Suprapubic skin (tissue), 4 donors: ENCODE results near the gene SPARC.

ENCODE experiments used
- CTCF ChIP-seq, 2 donors: fragments of 200-600 bp in 1 of 2; fragments of 450-650 bp in 1 of 2; sonication (generic) in 1 of 2; IDR thresholded peaks; one replicate each; pipeline ENCODE4 v1.5.1; 2016 to 2019; ENCODE audit warnings: antibody characterized with exemption in 2 of 2, mild to moderate bottlenecking in 1 of 2, moderate library complexity in 1 of 2
- EP300 ChIP-seq: sonication (generic); formaldehyde crosslinking; IDR thresholded peaks from one replicate; pipeline ENCODE4 v1.6.1; 2017; ENCODE audit warnings: antibody characterized with exemption
- POLR2A ChIP-seq, 2 donors: fragments of 450-650 bp; IDR thresholded peaks; one replicate each; pipeline ENCODE4 v1.6.1; 2017; ENCODE audit warnings: antibody characterized with exemption in 2 of 2, mild to moderate bottlenecking in 2 of 2, moderate library complexity in 2 of 2
- POLR2AphosphoS5 ChIP-seq, 3 donors: sonication (generic); formaldehyde crosslinking; IDR thresholded peaks; one replicate each; pipeline ENCODE4 v1.6.1; 2017; ENCODE audit warnings: antibody characterized with exemption in 3 of 3

DNA sequence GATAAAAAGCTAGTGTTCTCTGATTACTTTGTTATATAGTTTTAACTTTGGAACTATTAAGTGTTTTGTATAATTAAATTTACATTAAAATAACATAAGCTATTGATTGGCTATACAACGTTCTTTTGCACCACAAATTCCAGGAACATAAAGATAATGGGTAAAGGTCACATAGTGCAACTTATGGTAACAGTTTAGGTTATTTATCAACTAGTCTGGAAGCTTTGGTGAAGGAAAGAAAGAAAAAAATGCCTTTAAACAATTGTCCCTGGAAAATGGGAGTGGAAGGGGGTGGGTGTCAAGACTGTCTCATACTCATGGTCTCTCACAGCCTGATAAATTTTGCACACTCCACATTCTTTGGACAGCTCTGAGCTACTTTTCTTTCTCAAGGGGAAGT is 17.1 kb upstream of the SPARC start:
- TF ChIP-seq CTCF (IDR thresholded peaks at IDR 0.05) (no peak), POLR2A (IDR thresholded peaks at IDR 0.05) (no peak), POLR2AphosphoS5 (IDR thresholded peaks at IDR 0.05) (no peak), EP300 (no peak)
